Naive thymus-derived CD4-positive, alpha-beta T cell (primary cell): ENCODE results near the gene REEP6. TPM values are rescaled to one million over a fixed set of nuclear protein-coding genes. Genes with fewer than 3 reads are reported as not detected.

Source experiments
- ATAC-seq: fragments of 150-1000 bp; cut with Tn5 transposase; 2 replicates; pipeline ENCODE4 v1.10.0; 2021; ENCODE audit warnings: mild to moderate bottlenecking, moderate library complexity
- CTCF ChIA-PET: fragments of 350-600 bp; sonication (Branson Sonifier 250); formaldehyde crosslinking; loops from one replicate; lab custom pipeline; 2021; ENCODE audit warnings: antibody characterized with exemption; lab: Charles Lee
- POLR2A ChIA-PET: fragments of 350-600 bp; sonication (Branson Sonifier 250); formaldehyde crosslinking; loops from one replicate; lab custom pipeline; 2021; ENCODE audit warnings: antibody characterized with exemption, inconsistent platforms; lab: Charles Lee
- DNase-seq, 9 donors: peaks; one replicate each; pipeline versions ENCODE4 v3.0.0 to v3.0.0-alpha.2; 2020 to 2022; ENCODE audit warnings: mixed read lengths in 1 of 9
- H3K27ac ChIP-seq: one replicate; pipeline ENCODE4 v1.7.0; 2013; ENCODE audit warnings: mild to moderate bottlenecking, low read depth, low read length, moderate library complexity
- H3K27me3 ChIP-seq, 2 donors: one replicate each; pipeline ENCODE4 v1.7.0; 2013; ENCODE audit warnings: low read length in 2 of 2, mild to moderate bottlenecking in 2 of 2, moderate library complexity in 2 of 2; ENCODE audit not compliant: control insufficient read depth in 2 of 2, insufficient read depth in 2 of 2
- H3K36me3 ChIP-seq, 3 experiments: 1 replicate in 2 of 3; 2 replicates in 1 of 3; pipeline ENCODE4 v1.7.0; 2013; ENCODE audit warnings: low read length in 3 of 3, mild to moderate bottlenecking in 3 of 3, moderate library complexity in 1 of 3; ENCODE audit not compliant: insufficient read depth in 3 of 3, control insufficient read depth in 2 of 3
- H3K4me1 ChIP-seq, 2 donors: one replicate each; pipeline ENCODE4 v1.7.0; 2013; ENCODE audit warnings: low read length in 2 of 2, mild to moderate bottlenecking in 2 of 2, moderate library complexity in 1 of 2; ENCODE audit not compliant: control insufficient read depth in 2 of 2, insufficient read depth in 2 of 2
- H3K4me3 ChIP-seq: 2 replicates; pipeline ENCODE4 v1.7.0; 2013; ENCODE audit warnings: mild to moderate bottlenecking, low read length
- H3K9me3 ChIP-seq, 3 experiments: 1 replicate in 2 of 3; 2 replicates in 1 of 3; pipeline ENCODE4 v1.7.0; 2013; ENCODE audit warnings: low read length in 3 of 3; ENCODE audit not compliant: control insufficient read depth in 2 of 3
- H3K27ac Mint-ChIP-seq, 9 donors: one replicate each; pipeline ENCODE4 v1.8.0; 2020 to 2022; ENCODE audit warnings: mixed read lengths in 9 of 9, mild to moderate bottlenecking in 8 of 9, moderate library complexity in 5 of 9, inconsistent platforms in 2 of 9
- H3K27me3 Mint-ChIP-seq, 5 donors: one replicate each; pipeline ENCODE4 v1.8.0; 2021 to 2022; ENCODE audit warnings: mixed read lengths in 5 of 5, mild to moderate bottlenecking in 1 of 5
- H3K36me3 Mint-ChIP-seq, 5 donors: one replicate each; pipeline ENCODE4 v1.8.0; 2020 to 2022; ENCODE audit warnings: mixed read lengths in 5 of 5, mild to moderate bottlenecking in 3 of 5, inconsistent platforms in 1 of 5
- H3K4me1 Mint-ChIP-seq, 7 donors: one replicate each; pipeline ENCODE4 v1.8.0; 2020 to 2022; ENCODE audit warnings: mixed read lengths in 7 of 7, mild to moderate bottlenecking in 3 of 7, inconsistent platforms in 1 of 7
- H3K4me3 Mint-ChIP-seq, 10 donors: one replicate each; pipeline ENCODE4 v1.8.0; 2020 to 2022; ENCODE audit warnings: mild to moderate bottlenecking in 10 of 10, mixed read lengths in 10 of 10, moderate library complexity in 6 of 10, inconsistent platforms in 2 of 10
- H3K9me3 Mint-ChIP-seq, 11 donors: one replicate each; pipeline ENCODE4 v1.8.0; 2020 to 2022; ENCODE audit warnings: mixed read lengths in 11 of 11, mild to moderate bottlenecking in 4 of 11, inconsistent platforms in 1 of 11, moderate library complexity in 1 of 11
- intact Hi-C, 2 donors: fragments of 100-400 bp; cut with micrococcal nuclease; formaldehyde crosslinking; loops; one replicate each; pipeline ENCODE4 v1.15.1; 2023
- polyA plus RNA-seq, 2 donors: library from polyadenylated mRNA; unstranded; fragments of 300-500 nt; fragmentation: Illumina TruSeq; gene quantifications; one replicate each; pipeline ENCODE4 v1.2.3, GENCODE V29; 2021
- total RNA-seq, 6 experiments: library from RNA in 5 of 6; stranded (reverse) in 5 of 6; gene quantifications; 1 replicate in 5 of 6; 2 replicates in 1 of 6; pipeline ENCODE4 v1.2.3 and lab custom pipeline; 2021 to 2026

The REEP6 gene
- total and polyA plus RNA-seq, 7 experiments from 2014 or later, result 1.6 to 7.2 (median 5.0) TPM

DNA sequence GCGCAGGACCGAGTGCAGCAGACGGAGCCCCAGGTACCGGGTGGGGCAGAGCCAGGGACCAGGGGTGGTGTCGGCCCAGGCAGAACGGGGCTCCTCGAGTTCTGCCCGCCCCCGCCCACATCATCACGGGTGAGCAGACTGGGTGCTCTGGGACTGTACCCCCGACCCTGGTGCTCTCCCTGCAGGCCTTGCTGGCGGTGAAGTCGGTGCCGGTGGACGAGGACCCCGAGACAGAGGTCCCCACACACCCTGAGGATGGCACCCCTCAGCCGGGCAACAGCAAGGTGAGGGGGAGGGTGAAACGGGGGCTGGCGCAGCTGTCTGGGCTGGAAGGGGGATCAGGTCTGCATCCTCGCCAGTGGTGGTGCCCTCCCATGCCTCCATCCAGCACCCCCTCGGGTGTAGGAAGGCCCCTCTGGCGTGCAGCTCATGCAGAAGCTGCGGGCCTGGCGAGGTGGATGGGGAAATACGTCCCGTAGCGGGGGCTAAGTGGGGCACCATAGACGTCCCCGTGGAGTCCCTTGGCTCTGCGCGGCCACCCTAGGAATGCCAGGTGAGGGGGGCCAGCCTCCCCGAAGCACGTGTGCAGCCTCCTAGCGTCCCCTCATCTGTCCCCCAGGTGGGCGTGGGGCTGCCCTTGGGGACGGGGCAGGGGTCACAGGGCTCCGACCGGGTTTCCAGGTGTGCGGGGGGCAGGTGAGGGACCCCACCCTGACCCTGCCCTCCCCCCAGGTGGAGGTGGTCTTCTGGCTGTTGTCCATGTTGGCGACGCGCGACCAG lies 34.7 kb upstream of the REEP6 start:
- DNase-seq (no peak), ATAC-seq (no peak)
- Mint-ChIP-seq H3K9me3 (peaks cover 0 to 3% (median 0%) of the 10 kb centered on the region in 11 donors), H3K27me3 (peaks cover 15 to 60% (median 17%) of the 10 kb centered on the region in 5 donors), H3K27ac (no peak overlapping the region), H3K4me3 (peak overlapping the region in 1 of 10 donors; percentile 69), H3K4me1 (peaks cover 0 to 19% (median 13%) of the 10 kb centered on the region in 7 donors), H3K36me3 (peaks cover 0 to 4% (median 0%) of the 10 kb centered on the region in 5 donors)
- no peaks in the 10 kb centered on the region for H3K36me3 ChIP-seq
- no peak overlapping the region for H3K27ac ChIP-seq
- no peak overlapping the region for H3K4me3 ChIP-seq
- POLR2A ChIA-PET, result interaction anchor here (0.7 to 1.9 kb wide), 2 partner anchors 11 to 212 kb away, joined by 3 to 5 read pairs; no protein-coding TSS in a partner anchor
- peaks cover 8 to 15% of the 10 kb centered on the region in 2 donors for H3K4me1 ChIP-seq
- intact Hi-C loops, result no loop called here
- CTCF ChIA-PET, result no interaction called here
- H3K27me3 ChIP-seq, result peaks cover 0 to 26% of the 10 kb centered on the region in 2 donors
- no peaks in the 10 kb centered on the region for H3K9me3 ChIP-seq

DNA sequence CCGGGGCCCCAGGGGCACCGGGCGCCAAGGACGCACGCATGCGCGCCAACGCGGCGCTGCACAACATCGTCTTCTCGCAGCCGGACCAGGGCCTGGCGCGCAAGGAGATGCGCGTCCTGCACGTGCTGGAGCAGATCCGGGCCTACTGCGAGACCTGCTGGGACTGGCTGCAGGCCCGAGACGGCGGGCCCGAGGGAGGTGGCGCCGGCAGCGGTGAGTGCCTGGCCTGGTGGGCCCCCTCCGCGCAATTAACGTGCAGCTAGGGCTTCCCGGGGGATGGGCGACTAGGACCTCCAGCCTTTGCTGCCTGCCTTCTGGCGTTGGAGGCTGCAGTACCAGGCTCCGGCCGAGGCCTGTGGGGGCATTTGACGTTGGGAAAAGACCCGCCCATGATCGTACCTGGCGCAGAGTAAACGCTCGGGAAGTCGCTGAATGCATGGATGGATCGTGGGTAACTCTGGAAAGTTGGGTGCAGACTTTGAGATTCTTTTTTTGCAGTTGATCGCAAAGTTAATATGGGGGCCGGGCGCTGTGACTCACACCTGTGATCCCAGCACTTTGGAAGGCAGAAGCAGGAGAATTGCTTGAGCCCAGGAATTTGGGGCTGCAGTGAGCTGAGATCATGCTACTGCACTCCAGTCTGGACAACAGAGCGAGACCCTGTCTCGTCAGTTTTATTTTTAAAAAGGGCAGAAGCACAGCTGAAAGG lies 33.8 kb upstream of the REEP6 start:
- peaks cover 0 to 22% of the 10 kb centered on the region in 2 donors for H3K27me3 ChIP-seq
- no peak overlapping the region for H3K27ac Mint-ChIP-seq

DNA sequence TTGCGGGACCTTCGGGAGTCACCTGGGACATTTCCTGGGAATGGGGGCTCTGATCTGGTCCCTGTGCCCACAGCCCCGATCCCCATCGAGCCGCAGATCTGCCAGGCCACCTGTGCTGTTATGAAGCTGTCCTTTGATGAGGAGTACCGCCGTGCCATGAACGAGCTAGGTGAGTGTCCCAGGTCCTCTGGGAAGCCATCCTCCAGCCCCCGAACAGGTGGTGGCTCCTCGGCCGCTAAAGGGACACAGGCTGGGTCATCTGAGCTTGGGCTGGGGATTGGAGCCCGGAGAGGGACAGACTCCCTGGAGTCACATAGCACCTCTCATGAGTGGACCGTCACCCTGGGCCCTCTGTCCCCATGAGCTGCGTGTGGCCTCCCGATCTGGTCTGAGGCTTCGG lies 33.1 kb upstream of the REEP6 start:
- no peak overlapping the region for H3K4me3 ChIP-seq
- no peaks in the 10 kb centered on the region for H3K9me3 ChIP-seq
- Mint-ChIP-seq H3K27me3 (peaks cover 14 to 46% (median 17%) of the 10 kb centered on the region in 5 donors), H3K4me3 (no peak overlapping the region), H3K9me3 (peaks cover 0 to 3% (median 0%) of the 10 kb centered on the region in 11 donors), H3K36me3 (peaks cover 0 to 4% (median 0%) of the 10 kb centered on the region in 5 donors), H3K27ac (no peak overlapping the region), H3K4me1 (peaks cover 0 to 19% (median 13%) of the 10 kb centered on the region in 7 donors)
- H3K27me3 ChIP-seq, result peaks cover 0 to 20% of the 10 kb centered on the region in 2 donors
- ATAC-seq (no peak), DNase-seq (no peak)
- POLR2A ChIA-PET, result no interaction called here
- no peak overlapping the region for H3K27ac ChIP-seq
- peaks cover 8 to 15% of the 10 kb centered on the region in 2 donors for H3K4me1 ChIP-seq
- intact Hi-C loops, result no loop called here
- CTCF ChIA-PET, result no interaction called here
- no peaks in the 10 kb centered on the region for H3K36me3 ChIP-seq

More for the DNA sequence above, 33.8 kb upstream of the REEP6 start:
- H3K4me1 Mint-ChIP-seq, result peaks cover 0 to 19% (median 13%) of the 10 kb centered on the region in 7 donors
- intact Hi-C loops, result no loop called here
- Histone ChIP-seq H3K27ac (no peak overlapping the region), H3K4me1 (peaks cover 8 to 15% of the 10 kb centered on the region in 2 donors), H3K36me3 (no peaks in the 10 kb centered on the region), H3K4me3 (no peak overlapping the region), H3K9me3 (no peaks in the 10 kb centered on the region)
- no peak overlapping the region for H3K4me3 Mint-ChIP-seq
- H3K36me3 Mint-ChIP-seq, result peaks cover 0 to 4% (median 0%) of the 10 kb centered on the region in 5 donors
- no peak for DNase-seq
- peaks cover 0 to 3% (median 0%) of the 10 kb centered on the region in 11 donors for H3K9me3 Mint-ChIP-seq
- ChIA-PET POLR2A (no interaction called here), CTCF (no interaction called here)
- peaks cover 15 to 52% (median 17%) of the 10 kb centered on the region in 5 donors for H3K27me3 Mint-ChIP-seq
- no peak for ATAC-seq

DNA sequence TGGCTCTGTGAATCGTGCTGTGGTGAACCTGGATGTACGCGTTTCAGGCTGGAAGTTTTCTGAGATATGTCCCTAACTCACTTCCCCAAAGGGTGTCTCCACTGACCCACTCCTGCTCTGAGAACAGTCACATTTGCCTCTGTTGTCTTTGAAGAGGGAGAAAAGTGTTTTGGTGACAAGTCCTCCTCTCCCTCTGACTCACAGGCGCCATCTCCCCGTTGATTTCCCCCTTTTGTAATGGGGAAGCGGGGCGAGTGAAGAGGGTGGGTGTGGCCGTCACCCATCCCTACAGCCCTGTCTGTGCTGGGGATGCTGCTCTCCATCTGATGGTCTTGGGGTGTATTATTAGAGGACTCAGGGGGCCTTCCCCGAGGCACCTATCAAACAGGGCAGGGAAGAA lies 31.5 kb upstream of the REEP6 start:
- Mint-ChIP-seq H3K9me3 (peaks cover 0 to 3% (median 0%) of the 10 kb centered on the region in 11 donors), H3K27ac (no peak overlapping the region), H3K36me3 (peaks cover 0 to 4% (median 0%) of the 10 kb centered on the region in 5 donors), H3K4me3 (no peak overlapping the region), H3K27me3 (peaks cover 5 to 33% (median 11%) of the 10 kb centered on the region in 5 donors), H3K4me1 (peaks cover 0 to 13% (median 11%) of the 10 kb centered on the region in 7 donors)
- Histone ChIP-seq H3K36me3 (no peaks in the 10 kb centered on the region), H3K4me3 (no peak overlapping the region), H3K27me3 (peaks cover 0 to 10% of the 10 kb centered on the region in 2 donors), H3K9me3 (no peaks in the 10 kb centered on the region), H3K4me1 (peaks cover 8 to 15% of the 10 kb centered on the region in 2 donors), H3K27ac (no peak overlapping the region)
- ATAC-seq (peak; percentile 48), DNase-seq (no peak)
- ChIA-PET POLR2A (no interaction called here), CTCF (no interaction called here)
- intact Hi-C loops, result no loop called here

DNA sequence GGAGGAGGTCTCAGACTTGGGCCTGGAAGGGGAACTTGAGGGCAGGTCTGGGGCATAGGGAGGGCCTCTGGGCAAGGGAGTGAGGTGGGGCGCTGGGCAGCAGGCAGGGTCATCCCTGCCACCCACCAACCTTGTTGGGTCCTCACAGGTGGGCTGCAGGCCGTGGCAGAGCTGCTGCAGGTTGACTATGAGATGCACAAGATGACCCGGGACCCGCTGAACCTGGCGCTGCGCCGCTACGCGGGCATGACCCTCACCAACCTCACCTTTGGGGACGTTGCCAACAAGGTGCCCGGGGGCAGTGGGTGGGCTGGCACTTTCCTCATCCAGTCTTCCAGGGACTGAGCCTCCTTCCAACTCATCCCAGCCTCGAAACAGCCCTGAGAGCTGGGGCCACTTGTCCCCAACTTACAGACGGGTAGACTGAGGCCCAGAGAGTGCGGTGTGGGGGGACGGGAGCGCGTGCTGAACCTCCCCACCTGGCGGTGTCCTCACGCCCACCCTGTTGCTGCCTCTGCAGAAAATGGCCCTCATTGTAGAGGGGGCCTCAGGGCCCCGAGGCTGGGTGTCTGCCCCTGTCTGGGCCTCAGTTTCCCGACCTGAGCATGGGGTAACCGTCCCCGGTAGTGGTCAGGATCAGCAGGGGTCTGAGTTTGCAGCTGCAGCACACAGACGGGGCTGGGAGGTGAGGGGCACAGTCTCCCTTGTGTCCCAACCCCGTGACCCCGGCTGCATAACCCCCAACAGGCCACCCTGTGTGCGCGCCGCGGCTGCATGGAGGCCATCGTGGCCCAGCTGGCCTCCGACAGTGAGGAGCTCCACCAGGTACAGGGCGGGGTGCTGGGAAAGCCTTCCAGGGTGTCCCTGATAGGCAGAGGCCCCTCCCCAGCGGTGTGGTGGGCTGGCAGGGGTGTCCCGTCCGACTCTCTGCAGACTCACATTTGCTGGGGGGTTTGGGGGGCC lies 30.7 kb upstream of the REEP6 start:
- intact Hi-C loops, result no loop called here
- Mint-ChIP-seq H3K9me3 (peaks cover 0 to 3% (median 0%) of the 10 kb centered on the region in 11 donors), H3K27ac (no peak overlapping the region), H3K4me3 (no peak overlapping the region), H3K36me3 (peaks cover 0 to 4% (median 0%) of the 10 kb centered on the region in 5 donors), H3K27me3 (peaks cover 0 to 27% (median 9%) of the 10 kb centered on the region in 5 donors), H3K4me1 (peaks cover 0 to 9% (median 5%) of the 10 kb centered on the region in 7 donors)
- Histone ChIP-seq H3K4me1 (peaks cover 5 to 11% of the 10 kb centered on the region in 2 donors), H3K36me3 (no peaks in the 10 kb centered on the region), H3K27me3 (peaks cover 0 to 5% of the 10 kb centered on the region in 2 donors), H3K9me3 (no peaks in the 10 kb centered on the region), H3K27ac (no peak overlapping the region), H3K4me3 (no peak overlapping the region)
- no peak for DNase-seq
- ATAC-seq, result no peak
- ChIA-PET POLR2A (interaction anchor here (1.0 kb wide), 1 partner anchor 11 kb away, joined by 4 read pairs; no protein-coding TSS in a partner anchor), CTCF (no interaction called here)

DNA sequence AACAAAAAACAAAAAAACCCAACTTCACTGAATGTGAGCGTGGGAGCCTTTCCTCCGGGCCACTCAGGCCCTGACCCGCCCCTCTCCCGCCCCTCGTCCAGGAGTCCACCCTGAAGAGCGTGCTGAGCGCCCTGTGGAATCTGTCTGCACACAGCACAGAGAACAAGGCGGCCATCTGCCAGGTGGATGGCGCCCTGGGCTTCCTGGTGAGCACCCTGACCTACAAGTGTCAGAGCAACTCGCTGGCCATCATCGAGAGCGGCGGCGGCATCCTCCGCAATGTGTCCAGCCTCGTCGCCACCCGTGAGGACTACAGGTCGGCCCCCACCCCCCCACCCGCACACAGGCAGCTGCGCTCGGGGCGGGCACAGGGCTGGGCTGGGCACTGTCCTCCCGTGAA lies 29.1 kb upstream of the REEP6 start:
- intact Hi-C loops, result no loop called here
- POLR2A ChIA-PET, result no interaction called here
- no peak overlapping the region for H3K27ac ChIP-seq
- H3K27me3 ChIP-seq, result peaks cover 0 to 2% of the 10 kb centered on the region in 2 donors
- no peak for ATAC-seq
- Mint-ChIP-seq H3K27me3 (peaks cover 0 to 18% (median 4%) of the 10 kb centered on the region in 5 donors), H3K36me3 (peaks cover 0 to 4% (median 0%) of the 10 kb centered on the region in 5 donors), H3K4me3 (no peak overlapping the region), H3K27ac (no peak overlapping the region), H3K4me1 (peaks cover 0 to 3% (median 0%) of the 10 kb centered on the region in 7 donors), H3K9me3 (peaks cover 0 to 2% (median 0%) of the 10 kb centered on the region in 11 donors)
- H3K36me3 ChIP-seq, result no peaks in the 10 kb centered on the region
- DNase-seq, result no peak
- peaks cover 0 to 2% of the 10 kb centered on the region in 2 donors for H3K4me1 ChIP-seq
- no peaks in the 10 kb centered on the region for H3K9me3 ChIP-seq
- no peak overlapping the region for H3K4me3 ChIP-seq
- CTCF ChIA-PET, result no interaction called here
